SH-SY5Y (cell line): ENCODE measurements around the gene SLC19A1.

ENCODE experiments used
- GATA2 ChIP-seq: IDR thresholded peaks from 2 replicates; pipeline ENCODE4 v1.6.1; 2011; ENCODE audit warnings: mild to moderate bottlenecking, low read depth, low read length
- GATA3 ChIP-seq: IDR thresholded peaks from 2 replicates; pipeline ENCODE4 v1.6.1; 2011; ENCODE audit warnings: low read depth, mild to moderate bottlenecking, low read length, moderate library complexity

SLC19A1 gene

DNA sequence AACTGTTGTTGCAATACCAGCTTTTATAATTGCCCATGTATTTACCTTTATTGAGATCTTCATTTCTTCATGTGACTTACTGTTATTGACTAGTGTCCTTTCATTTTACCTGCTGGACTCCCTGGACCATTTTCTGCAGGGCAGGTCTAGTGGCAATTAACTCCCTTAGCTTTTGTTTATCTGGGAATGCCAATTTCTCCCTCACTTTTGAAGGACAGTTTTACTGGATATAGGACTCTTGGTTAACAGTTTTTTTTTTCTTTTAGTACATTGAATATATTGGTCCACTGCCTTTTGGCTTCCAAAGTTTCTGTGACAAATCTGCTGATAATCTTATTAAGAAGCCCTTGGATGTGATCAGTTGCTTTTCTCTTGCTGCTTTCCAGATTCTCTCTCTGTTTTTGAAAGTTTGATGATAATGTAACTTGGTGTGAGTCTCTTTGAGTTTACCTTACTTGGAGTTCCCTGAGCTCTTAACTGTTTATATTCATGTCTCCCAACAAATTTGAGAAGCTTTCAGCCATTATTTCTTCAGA, 80.4 kb downstream of the SLC19A1 start:
- TF ChIP-seq GATA3: no peak
- no peak for TF ChIP-seq GATA2

DNA sequence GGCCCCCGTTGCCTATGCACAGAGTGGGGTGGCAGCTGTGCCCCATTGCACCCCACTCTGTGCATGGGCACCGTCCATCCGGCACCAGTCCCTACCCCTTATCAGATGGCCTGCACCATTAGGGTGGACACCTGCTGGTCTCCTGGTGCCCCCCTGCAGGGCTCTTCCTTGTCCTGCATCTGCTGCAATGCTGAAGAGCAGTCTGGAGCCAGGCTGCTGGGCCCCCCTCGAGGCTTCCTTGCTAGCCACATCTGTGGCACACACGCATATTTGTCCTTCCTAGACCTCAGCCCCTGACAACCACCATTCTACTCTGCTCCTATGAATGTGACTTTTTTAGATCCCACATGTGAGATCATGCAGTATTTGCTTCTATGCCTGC, 80.9 kb downstream of the SLC19A1 start:
- TF ChIP-seq GATA3: no peak
- no peak for TF ChIP-seq GATA2

DNA sequence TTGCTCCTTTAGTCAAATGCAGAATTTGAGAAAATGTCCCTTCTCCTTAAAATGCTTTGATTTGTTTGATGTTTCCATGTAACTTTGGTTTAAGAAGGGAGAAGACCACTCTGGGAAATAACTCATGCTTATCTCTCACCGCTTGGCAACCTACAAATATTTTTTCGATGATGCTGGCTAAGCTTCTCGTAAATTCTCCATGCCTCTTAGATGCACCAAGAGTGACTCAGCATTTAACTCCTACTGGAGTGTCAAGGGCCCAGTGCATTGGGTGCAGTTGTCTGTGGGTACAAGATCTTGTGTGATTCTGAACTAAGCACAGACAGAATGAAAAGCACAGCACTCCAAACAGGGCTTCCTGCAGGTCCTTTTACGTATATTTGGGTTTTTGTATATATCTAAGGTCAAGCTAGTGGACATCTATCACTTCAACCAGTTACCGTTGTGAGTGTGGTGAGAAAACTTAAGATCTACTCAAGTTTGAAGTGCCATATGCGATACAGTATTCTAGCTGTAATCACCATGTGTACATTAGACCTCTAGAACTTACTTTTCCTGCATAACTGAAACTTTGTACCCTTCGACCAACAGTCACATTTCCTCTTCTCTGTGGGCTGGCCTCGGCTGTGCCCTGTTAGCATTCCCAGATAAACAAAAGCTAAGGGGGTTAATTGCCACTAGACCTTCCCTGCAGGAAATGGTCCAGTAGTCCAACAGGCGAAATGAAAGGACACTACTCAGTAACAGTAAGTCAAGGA, 81.5 kb downstream of the SLC19A1 start:
- TF ChIP-seq GATA3: no peak
- no peak for TF ChIP-seq GATA2

DNA sequence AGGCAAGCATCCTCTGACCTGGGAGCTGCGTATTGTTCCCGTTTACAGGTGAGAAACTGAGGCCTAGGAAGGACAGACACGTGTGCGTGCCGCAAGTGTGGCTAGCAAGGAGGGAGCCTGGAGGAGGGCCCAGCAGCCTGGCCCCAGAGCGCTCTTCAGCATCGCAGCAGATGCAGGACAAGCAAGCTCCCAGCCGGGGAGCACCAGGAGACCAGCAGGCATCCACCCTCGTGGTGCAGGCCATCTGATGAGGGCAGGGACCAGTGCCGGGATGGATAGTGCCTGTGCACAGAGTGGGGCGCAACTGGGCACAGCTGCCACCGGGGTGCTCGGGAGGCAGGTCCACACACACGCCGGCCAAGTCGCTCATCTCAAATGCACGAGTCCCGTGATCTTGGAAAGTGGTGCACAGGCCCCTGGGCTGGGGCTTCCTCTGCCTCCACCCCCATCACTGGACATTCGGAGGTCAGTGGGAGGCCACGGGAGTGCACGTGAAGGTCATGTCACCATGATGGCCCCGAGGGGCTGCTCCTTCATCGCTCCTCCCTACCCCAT, 82.2 kb downstream of the SLC19A1 start:
- TF ChIP-seq GATA3: no peak

DNA sequence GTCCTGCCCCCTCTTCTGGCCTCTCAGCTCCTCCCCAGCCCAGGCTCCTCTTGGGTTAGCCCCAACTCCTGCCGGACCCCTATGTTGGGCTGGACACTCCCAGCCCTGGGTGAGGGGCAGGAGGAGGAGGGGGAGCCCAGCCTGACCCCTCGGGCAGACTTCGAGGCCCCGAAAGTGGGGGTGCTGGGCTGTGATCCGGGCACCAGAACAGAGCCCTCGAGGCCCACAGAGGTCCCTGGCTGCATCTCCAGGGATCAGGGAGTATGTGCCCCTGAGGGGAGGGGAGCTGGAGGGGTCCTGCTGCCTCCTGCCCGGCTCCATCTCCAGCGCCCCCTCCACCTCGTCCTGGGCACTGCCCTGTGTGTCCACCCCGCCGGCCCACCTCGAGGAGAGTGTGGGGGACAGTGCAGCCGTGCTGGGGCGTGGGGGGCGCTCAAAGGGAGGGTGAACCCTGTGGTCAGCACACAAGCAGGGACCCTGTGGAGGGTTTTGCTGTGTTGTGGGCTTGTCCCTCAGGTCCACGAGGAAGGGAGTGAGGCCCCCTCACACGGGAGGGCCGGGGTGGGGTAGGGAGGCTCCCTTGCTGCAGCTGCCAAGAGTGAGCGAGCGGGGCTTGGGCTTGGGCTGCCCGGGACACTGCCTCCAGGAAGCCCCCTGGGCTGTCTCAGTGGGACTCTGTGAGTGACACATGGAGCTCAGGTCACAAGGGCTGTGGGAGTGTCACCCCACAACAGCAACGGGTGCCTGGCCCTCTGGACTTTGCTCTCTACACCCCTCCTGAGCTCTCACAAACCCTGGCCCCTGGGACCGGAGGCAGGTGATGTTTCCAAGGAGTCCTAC, 82.8 kb downstream of the SLC19A1 start:
- TF ChIP-seq GATA2 (no peak), GATA3 (no peak)

DNA sequence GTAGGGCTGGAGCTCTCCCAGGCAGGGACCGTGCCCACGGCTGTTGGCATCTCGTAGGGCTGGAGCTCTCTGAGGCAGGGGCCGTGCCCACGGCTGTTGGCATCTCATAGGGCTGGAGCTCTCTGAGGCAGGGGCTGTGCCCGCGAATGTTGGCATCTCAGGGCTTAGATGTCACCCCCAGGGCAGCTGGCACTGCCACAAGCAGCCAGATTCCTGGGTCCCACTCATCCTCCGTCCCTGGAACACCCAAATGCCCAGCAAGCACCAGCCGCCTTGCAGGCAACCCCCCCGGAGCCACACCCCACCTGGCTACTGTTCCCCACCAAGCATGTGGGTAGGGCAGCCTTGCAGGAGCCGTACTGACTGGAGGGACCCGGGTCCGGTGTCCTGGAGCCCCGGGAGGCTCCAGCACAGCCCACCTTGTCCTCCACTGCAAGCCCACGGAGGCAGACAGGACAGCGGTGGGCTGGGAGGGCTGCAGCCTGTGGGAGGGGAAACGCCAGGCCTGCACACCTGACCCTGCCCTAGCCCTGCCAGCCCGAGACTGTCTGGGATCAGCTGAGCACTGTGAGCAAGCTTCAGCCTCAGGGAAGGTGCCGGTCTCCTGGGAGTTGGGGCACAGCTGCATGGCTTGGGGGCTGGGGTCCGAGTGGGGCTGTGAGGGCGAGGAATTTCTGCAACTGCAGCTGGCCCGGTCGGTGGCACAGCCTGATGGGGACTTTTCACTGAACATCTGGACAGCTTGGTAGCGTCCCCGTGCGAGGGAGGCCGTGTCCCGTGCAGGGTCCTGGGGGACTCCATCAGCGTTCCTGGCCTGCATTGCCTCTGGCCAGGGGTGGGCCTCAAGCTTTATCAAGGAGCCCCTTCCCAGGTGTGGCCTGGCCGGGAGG, 83.7 kb downstream of the SLC19A1 start:
- TF ChIP-seq GATA3 (no peak), GATA2 (no peak)

DNA sequence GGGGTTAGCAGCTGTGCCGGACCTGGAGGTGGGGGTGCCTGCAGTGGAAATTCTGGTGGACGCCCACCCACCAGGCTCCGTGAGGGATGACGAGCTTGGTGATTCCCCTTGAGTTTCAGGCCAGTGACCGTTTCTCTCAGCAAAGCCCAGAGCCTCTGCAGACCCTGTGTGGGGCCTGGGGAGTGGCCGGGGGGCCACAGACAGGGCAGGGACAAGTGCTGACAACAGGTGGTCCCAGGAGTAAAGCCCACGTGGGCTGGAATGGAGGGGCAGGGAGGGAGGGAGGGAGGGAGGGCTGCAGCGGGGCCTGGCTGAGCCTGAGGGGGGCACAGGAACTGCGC, 84.4 kb downstream of the SLC19A1 start:
- no peak for TF ChIP-seq GATA2
- TF ChIP-seq GATA3: no peak

DNA sequence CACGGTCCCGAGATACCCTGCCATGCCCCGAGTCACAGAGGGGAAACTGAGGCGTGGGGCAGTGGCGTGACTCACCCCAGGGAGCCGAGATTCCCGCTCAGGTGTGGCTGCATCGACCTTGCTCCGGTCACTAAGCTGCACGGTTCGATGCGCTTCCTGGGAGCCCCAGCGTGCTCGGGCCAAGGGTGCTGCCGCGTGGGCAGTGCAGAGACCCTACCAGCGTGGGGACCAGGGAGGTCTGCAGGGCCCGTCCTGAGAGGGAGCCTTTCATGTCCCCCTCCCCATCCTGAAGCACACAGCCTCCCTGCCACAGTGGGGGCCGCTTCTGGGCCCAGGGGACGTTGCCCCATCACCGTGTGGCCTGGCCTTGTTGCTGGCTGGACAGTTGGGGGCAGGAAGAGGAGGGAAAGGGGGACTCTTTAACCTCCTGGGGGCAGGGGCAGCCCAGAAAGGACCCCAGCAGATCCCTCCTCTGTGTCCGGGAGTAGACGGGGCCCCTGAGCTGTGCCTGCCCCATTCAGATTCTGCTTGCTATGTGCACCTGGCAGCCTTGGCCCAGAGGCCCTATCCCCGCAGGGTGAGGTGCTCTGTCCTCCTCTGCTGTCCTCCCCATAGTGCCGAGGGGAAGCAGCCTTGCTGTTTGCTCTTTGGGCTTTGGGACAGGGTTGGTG, 84.9 kb downstream of the SLC19A1 start:
- no peak for TF ChIP-seq GATA2
- TF ChIP-seq GATA3: no peak

DNA sequence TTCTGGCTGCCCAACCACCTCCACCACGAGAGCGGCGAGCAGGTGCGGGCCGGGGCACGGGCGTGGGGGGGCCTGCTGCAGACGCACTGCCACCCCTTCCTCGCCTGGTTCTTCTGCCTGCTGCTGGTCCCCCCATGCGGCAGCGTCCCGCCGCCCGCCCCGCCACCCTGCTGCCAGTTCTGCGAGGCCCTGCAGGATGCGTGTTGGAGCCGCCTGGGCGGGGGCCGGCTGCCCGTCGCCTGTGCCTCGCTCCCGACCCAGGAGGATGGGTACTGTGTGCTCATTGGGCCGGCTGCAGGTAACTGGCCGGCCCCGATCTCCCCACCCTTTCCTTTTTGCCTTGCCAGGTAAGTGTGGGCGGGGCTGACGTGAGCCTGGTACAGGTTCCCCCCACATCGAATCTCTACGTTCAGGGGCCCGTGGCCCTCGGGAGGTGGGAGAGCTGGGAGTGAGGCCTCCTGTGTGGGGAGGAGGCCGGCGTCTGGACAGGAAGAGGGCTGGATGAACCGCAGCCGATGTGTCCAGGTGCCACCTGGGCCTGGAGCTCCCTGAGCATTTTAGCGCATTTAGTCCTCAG, 85.6 kb downstream of the SLC19A1 start:
- TF ChIP-seq GATA3 (no peak), GATA2 (no peak)

DNA sequence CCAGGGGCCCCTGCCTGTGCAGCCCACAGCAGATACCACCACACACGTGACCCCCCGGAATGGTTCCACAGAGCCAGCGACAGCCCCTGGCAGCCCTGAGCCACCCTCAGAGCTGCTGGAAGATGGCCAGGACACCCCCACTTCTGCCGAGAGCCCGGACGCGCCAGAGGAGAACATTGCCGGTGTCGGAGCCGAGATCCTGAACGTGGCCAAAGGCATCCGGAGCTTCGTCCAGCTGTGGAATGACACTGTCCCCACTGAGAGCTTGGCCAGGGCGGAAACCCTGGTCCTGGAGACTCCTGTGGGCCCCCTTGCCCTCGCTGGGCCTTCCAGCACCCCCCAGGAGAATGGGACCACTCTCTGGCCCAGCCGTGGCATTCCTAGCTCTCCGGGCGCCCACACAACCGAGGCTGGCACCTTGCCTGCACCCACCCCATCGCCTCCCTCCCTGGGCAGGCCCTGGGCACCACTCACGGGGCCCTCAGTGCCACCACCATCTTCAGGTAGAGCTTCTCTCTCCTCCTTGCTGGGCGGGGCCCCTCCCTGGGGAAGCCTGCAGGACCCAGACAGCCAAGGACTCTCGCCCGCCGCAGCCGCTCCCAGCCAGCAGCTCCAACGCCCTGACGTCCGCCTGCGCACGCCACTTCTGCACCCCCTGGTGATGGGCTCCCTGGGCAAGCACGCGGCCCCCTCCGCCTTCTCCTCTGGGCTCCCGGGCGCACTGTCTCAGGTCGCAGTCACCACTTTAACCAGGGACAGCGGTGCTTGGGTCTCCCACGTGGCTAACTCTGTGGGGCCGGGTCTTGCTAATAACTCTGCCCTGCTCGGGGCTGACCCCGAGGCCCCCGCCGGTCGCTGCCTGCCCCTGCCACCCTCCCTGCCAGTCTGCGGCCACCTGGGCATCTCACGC, 86.3 kb downstream of the SLC19A1 start:
- TF ChIP-seq GATA3 (no peak), GATA2 (no peak)

DNA sequence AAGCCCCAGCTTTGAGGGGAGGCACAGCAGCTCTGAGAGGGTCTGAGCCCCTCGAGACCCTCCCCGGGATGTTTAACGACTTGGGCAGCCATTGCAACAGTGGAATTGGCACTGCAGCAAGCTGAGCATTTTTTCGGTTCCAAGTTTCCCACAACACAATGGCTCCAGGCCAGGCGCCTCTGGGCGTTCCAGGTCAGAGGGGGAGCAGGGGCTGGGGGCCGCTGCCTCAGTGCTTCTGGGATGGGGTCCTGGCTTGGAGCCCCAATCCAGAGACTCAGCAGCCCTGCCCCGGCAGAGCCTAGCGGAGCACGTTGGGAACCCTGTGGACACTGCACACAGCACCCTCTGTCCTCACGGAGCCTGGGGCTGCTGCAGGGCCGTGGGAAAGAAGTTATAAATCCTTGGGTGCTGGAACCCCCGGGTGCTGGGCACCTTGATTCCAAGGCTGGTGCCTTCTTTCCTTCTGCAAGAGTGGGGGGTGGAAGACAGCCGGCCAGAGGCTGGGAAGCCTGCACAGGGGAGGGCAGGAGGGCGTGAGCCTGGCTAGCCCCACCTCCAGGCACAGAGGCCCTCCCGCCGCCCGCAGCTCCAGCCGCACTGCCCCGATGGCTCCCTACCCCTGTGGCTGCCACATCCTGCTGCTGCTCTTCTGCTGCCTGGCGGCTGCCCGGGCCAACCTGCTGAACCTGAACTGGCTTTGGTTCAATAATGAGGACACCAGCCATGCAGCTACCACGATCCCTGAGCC, 87.1 kb downstream of the SLC19A1 start:
- TF ChIP-seq GATA2 (no peak), GATA3 (no peak)

DNA sequence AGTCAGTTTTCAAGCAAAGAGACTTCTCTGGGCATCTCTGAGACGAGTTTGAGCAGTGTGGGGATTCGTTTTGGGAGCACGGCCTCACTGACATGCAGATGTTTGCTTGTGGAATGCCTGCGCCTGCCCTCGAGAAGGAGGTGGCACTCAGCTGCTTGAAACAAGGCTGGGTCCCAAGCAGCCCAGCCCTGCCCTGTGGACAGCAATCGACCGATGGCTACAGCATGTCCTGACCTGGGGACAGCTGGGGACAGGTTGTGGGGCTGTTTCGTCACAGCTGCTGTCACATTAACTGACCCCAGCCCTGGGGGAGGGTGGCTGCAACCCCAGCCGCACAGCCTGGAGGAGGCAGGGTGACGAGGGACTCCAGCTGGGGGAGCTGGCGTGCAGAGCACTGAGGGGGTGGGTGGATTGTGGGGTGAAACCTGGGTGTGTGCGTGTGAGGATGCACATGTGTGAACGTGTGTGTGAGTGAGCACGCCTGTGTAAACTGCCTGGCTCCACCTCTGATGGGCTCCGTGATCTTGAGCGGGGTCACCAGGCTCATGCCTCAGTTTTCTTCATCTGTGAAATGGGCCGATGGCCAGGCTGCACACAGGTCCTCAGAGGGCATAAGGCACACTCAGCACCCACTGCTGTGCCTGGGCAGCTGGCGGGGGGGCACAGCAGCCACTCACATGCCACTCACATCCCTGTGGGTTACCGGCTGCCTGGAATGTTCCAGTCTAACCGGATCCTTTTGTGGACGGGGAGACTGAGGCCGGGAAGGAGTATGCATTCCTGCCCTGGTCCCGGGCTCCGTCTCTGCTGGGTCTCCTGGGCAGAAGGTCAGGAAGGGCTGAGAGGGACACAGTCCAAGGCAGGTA, 87.9 kb downstream of the SLC19A1 start:
- TF ChIP-seq GATA2 (no peak), GATA3 (no peak)
